DMS114 treated with DMSO at 0.1 percent for 48 hours (cell line): ENCODE measurements around the gene HOXC10.

Experiments
- DNase-seq: peaks from one replicate; lab custom pipeline; 2025; ENCODE audit not compliant: unreplicated experiment; lab: John Stamatoyannopoulos, UW

The HOXC10 gene

GRCh38 chr12:53950789-53951576, 34.0 kb upstream of the HOXC10 start:
- DNase-seq: no peak

GRCh38 chr12:53951577-53952334, 33.2 kb upstream of the HOXC10 start:
- no peak for DNase-seq

GRCh38 chr12:53952335-53952694, 32.6 kb upstream of the HOXC10 start:
- no peak for DNase-seq

- no peak for DNase-seq
Observed at GRCh38 chr12:53952871-53953734, 31.8 kb upstream of the HOXC10 start.

GRCh38 chr12:53953831-53954693, 30.9 kb upstream of the HOXC10 start:
- no peak for DNase-seq

GRCh38 chr12:53954694-53955035, 30.3 kb upstream of the HOXC10 start, which contains the start of gene HOXC12:
Gene HOXC12, plus strand, starts transcription at chr12:53954903. Its CDS starts 27 bp downstream, at chr12:53954930.
- peak; percentile 43 for DNase-seq

GRCh38 chr12:53955036-53955775, 29.7 kb upstream of the HOXC10 start:
- DNase-seq: no peak

- no peak for DNase-seq
Observed at GRCh38 chr12:53955776-53956250, 29.1 kb upstream of the HOXC10 start.

- no peak for DNase-seq
Observed at GRCh38 chr12:53956251-53956887, 28.6 kb upstream of the HOXC10 start.

GRCh38 chr12:53956914-53957536, 27.9 kb upstream of the HOXC10 start:
- no peak for DNase-seq

- no peak for DNase-seq
Observed at GRCh38 chr12:53958128-53958527, 26.8 kb upstream of the HOXC10 start.

- no peak for DNase-seq
Observed at GRCh38 chr12:53959314-53959713, 25.6 kb upstream of the HOXC10 start.

- DNase-seq: no peak
Observed at GRCh38 chr12:53960187-53961024, 24.5 kb upstream of the HOXC10 start.

- no peak for DNase-seq
Observed at GRCh38 chr12:53961025-53961761, 23.8 kb upstream of the HOXC10 start.

- DNase-seq: no peak
Observed at GRCh38 chr12:53963005-53963404, 21.9 kb upstream of the HOXC10 start.

GRCh38 chr12:53963434-53964314, 21.3 kb upstream of the HOXC10 start:
- DNase-seq: no peak
